ENCODE measurements around the gene TICAM2.
A peak's percentile ranks its signal among the peaks of the same experiment; 100 is the strongest.

The TICAM2 gene

DNA sequence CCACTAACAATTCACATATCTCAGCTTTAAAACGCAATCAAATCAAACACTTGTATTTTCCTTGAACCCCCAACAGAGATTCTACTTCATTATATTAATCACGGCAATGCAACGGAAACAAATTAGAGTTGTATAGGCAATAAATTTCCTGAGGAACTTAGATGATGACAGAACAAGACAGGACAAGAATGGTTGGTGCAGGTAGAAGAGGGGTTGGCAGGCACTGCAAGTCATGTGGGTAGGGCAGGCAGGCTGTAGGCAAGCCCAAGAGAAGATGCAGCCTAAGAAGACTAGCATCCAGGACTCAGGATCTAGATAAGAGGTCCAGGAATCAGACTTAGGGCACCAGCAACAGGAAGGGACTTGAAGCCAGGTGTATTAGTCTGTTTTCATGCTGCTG, 41.1 kb downstream of the TICAM2 start:
- DNase-seq = no peak

DNA sequence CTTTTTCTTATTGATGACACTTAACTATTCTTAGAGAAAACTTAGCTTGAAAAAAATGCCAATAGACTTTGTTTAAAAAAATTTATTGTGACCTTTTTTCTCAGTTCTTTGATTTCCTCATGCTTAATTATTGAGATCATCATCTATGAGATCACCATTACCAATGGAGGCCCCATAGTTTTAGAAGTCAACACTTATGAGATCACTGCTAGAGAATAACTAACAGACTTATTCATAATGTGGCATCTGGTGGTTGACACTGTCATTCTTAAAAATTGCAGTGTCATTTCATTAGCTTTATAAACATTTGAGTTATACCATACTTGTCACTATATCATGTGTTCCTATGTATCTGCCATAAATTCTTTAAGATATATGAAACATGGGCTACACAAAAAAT, 42.8 kb downstream of the TICAM2 start:
- no peak for DNase-seq

DNA sequence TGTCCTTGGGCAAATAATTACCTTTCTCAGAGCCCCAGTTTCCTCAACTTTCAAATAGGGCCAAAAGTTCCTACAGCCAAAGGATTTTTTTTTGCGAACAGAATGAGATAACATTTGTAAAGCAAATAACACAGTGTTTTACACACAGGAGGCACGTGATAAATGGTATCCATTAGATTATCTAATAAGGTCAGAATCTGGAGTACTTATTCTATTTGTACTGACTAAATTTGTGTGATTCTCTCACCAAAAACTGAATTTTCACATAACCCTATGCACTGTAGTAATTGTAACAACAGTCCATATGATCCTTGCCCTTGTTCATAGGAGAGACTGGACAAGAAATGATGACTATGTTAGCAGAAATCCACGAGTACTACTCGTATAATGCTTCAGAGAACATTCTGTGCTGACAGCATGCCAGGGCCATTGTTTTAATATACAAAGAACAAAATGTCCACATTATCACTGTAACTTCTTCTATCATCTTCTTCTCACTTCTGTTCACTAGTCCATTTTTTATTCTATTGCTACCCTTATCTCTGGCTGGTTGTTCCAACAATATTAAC, 43.8 kb downstream of the TICAM2 start:
- DNase-seq = no peak

DNA sequence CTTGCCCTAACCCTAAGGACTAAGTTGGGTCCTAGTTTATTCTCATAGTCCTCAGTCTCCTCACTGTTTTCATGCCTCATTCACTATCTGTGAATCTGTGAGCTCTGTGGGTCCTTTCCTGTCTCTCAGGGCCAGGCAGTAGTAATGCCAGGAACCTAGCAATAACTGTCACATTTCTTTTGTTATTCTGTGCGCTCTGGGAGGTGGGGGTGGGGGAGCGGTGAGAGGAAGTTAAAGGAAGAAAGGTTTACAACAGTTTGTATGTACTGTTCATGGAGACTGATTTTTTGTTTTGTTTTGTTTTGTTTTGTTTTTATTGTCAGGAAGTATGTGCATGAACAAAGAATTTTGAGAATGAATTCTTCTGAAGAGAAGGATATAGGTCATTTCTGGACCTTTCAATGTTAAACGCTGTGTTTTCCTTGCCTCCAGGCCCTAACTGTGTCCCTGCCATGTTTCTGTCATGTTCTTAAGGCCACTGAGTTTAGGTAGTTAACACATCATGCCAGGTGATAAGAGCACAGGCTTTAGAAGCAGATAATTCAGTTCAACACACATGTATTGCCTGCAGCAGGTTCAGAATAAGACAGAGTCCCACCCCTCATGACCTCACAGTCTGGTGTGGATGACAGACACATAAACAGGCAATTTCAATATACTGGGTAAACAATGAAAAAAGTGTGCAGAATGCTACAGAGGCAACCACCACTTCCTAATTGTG, 44.5 kb downstream of the TICAM2 start:
- no peak for DNase-seq

DNA sequence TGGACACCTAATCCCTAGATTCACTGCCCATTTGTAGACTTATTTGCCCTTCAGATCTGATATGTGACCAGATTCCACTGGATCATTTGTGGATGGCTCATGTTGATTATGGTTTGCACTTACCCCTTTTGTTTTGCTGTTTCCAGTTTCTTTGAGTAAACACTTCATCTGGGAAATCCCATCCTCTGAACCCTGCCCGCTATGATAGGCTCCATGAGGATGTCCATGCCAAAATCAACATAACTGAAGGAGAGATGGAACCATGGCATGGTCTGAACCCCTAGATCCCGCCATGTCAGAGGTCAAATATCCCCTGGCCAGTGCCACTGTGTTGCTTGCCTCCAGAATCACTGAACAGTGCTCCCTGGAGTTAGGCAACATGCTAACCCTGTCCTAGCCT, 46.0 kb downstream of the TICAM2 start:
- DNase-seq = no peak

DNA sequence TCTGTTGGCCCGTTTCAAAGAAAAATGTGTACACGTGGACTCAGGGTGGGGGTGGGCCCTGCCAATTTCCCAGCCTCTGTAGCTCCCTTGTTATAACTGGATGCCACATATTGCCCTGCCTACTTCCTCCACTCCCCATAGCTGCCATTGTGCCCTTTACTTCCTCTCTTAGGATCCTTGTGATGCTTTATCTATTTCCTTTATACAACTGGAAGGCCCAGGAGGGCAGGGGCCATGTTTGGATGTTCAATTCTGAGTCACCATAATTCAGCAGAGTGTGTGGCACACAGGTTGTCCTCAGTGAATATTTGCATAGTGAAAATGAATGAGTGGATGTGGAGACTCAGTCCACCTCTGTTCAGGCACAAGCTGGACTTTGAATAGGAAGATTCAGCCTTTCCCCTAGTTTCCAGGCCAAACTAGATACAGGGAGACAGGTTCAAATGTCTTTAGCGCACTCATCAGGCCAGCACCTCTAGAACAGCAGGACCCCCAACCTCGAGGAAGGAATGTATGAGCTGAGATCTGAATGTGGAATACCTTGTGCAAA, 47.1 kb downstream of the TICAM2 start:
- no peak for DNase-seq

DNA sequence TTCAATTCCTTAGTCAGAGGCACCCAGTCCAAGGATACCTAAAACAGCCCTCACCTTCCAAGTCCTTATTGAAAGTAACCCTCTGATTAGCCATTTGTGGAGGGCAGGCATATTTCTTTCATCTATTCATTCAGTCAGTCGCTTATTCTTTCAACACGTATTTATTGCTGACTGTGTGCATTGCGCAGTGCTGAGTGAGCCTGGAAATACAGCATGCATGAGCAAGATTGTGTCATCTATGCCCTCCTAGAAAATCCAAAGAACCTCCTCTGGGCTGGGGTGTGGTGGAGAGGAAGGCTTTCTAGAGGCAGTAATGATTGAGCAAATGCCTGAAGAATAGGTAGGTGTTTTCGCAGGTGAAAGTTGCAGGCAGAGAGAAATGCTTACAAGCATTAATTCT, 49.2 kb downstream of the TICAM2 start:
- no peak for DNase-seq

DNA sequence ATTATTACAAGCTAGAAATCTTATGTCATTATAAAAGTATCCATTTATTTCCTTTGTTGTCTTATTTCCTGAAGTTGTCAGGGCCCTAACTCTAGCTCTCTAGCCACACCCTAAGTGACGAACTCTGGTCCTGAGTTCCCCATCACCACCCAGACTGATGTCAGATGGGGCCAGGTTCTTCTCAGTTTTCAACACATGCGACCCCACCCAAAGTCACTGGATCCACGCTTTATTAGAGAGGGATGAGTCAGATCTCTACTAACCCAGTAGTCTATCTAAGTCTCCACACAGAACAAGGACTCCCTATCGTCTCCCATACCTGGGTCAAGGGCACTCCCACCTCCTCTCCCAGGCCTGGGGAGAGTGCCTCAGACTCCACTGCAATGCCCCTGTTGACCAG, 50.9 kb downstream of the TICAM2 start:
- DNase-seq = no peak

DNA sequence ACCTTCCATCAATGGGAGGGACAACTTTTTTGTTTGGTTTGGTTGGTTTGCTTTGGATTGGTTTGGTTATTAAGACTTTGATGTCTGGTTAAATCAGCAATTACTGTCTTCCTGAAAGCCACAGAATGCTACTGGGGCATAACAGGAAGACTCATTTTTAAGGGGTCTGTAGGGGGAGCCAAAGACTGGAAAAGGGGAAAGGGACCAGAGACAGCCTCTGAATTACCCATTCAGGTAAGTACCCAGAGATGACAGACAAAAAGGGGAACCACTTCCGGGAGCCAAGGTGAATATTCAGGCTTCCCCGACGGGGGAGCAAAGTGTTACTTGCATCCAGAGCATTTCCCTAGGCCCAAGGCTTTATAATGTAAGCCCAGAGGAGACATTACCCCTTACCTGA, 53.1 kb downstream of the TICAM2 start:
- no peak for DNase-seq

DNA sequence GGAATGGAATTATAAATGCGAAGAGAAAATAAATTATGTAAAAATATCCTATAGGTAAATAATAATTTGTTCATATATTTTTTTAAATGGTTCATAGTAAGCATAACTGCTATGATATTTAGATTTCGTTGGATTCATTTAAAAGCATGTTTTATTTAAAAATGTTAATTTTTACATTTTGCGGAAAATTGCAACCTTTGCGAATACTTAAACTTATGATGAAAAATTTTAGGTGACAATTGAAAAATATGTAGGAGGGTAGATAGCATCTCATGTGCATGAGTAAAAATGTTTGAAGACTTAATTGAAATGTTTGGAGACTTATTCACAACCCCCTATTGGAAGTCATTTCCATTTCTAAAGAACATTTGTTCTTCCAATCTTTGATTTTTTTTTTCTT, 53.6 kb downstream of the TICAM2 start:
- no peak for DNase-seq

DNA sequence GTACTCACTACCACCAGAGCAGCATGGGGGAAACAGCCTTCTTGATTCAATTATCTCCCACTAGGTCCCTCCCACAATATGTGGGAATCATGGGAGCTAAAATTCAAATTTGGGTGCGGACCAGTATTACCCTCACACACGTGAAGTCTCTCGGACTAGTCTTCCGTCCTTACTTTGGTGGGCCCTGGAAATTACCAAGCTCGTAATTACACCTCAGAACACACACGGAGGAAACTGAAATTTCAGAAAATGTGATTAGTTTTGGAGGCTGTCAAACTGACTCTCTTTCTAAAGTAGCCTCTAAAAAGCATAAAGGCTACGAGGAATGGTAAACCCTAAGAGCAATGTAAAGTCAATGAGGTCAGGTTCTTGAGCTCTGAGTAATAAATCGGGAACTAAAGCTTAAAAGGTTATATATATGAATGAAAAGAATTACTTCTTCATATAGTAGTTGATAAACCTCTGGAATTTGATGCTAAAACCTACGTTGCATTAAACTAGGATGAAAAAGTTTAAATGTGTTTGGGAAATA, 56.9 kb downstream of the TICAM2 start:
- DNase-seq = no peak

DNA sequence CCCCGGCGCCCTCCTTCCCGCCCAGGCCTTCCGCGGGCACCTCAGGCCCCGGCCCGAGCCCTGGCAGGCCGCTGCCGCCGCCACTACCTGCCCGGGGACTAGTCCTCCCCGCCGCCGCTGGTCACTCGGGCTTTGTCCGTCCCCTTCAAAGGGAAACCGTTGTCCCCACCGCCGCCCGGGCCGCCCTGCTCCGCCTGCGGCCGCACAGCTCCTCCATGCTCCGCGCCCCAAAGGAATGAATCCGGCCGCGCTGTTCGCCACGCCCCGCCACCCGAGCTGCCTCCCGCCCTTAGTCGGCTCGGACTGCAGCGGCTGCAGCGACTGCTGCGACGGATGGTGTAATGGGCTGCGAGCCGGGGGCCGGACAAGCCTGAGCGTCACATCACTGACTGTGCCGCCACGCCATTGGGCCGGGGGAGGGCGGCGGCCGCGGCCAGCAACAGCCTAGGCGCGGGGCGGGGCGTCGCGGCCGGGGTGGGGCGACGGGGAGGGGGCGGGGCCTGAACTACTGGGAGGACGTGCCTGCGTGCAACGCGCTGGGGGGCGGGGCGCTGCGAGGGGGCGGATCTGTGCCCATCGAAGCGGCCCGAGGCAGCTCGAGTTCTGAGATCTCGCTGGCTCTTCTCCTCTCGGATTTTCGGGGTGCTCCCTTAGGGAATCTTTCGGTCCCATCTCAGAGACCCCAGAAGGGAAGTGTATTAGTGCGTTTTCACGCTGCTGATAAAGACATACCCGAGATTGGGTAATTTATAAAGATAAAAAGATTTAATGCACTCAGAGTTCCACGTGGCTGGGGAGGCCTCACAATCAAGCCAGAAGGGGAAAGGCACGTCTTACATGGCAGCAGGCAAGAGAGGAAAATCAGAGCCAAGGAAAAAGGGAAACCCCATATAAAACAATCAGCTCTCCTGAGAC, 57.6 kb downstream of the TICAM2 start, which contains the start of gene FEM1C:
Gene FEM1C, minus strand, starts transcription at position 340 of the 915 bp plus-strand sequence. CDS start 1,282 bp downstream, outside the sequence.
- DNase-seq = peak; percentile 99

DNA sequence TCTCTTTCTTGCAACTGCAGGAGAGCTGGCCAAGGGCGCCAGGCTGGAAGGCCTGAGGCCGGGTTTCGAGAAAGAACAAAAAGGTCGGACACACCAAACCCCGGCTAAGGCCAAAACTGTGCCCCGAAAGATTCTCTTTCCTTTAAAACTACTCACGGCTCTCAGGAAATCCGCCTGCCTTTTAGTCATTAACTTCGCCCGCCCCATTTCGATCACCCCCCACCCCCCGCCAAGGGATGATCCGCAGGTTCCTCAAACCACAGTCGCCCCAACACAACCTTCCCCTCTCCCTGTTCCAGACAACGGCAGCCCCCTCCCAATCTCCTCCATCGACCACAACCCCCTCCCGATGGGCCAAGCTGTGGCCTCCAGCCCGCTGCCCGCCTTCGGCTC, 58.2 kb downstream of the TICAM2 start:
- peak; percentile 68 for DNase-seq

DNA sequence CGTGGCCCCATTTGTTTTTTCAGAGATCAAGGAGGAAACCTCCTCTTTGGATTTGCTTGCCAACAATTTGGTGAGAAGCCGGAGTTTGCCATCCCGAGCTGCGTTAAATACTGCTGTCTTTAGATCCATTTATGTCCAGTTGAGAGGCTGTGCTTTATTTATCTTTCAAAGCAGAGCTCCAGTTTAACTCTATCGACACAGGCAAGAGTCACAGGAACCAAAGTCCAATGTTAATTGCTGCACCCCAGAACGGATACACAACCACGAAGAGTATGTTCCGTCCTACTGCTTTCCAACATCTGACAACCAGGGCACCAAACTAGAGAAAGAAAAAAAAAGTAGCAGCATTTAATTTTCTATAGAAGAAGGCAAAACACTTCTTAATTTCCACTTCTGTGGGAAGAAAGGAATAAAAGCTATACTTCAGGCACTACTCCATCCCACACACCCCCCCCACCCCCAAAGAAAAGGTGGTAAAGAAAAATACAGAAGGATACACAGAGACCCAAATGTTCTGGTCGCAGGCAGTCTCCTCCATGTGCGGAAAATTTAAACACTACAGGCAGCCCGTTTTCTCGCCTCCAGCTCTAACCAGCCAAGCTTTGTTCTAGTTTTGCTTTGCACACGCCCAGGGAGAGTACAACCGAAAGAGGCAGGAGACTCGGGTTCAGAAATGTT, 58.8 kb downstream of the TICAM2 start:
- DNase-seq = peak; percentile 54

DNA sequence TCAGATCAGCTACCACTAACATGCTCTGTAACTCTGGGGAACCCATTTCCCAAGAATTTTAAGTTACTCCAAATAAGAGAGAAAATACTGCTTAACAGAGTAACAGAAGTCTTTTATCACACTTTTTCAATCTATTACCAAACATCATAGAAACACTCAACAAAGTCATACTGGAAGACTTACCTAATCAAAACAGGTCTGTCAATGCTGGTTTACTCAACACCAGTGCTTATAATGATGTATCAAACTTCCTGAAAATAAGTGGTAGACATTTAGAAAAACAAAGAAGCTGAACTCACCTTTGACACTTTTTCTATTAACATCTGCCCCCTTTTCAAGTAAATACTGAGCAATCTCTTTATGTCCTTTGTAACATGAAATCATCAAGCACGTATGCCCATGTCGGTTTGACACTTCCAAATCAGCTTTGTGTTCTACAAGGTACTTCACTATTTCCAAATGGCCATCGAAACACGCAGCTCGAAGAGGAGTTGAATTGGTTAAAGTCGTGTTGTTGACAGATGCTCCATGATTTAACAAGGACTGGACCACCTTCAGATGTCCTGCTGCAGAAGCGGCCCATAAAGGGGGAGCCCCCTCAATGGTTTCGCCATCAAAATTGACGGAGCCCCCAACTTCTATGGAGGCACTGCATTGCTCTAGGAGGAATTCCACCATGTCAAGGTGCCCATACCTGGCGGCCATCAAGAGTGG, 59.5 kb downstream of the TICAM2 start:
- no peak for DNase-seq

DNA sequence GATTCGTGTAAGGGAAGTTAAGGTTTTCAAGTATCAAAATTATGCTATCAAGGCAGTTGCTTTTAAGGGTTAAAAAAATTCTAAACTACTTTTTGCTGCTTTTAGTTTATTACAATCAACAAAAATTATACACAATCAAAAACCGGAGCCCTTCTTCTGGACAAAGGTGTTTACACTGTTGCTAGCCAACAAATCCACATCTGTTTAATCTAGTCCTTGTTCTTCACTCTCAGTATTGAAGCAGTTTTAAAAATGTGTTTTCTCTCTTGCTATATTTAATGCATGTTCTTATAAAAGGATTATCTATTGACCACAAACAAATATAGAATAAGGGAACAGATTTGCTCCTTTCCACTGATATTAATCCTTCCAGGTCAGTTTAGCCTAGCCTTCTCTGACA, 60.2 kb downstream of the TICAM2 start:
- DNase-seq = no peak

DNA sequence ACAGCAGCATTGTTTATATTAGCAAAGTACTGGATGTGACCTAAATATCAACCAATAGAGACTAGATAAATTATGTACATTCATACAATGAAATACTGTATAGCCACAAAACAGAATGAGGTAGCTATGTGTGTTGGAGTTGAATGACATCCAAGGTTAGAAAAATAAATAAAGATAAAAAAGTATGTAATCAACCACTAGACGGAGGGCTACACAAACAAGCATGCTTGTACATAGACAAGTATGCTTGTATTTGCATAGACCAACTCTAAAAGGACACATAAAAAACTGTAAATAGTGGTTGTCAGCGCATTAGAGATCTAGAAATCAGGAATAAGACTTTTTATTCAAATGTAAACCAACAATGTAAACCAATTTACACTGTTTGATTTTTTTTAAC, 60.7 kb downstream of the TICAM2 start:
- no peak for DNase-seq

DNA sequence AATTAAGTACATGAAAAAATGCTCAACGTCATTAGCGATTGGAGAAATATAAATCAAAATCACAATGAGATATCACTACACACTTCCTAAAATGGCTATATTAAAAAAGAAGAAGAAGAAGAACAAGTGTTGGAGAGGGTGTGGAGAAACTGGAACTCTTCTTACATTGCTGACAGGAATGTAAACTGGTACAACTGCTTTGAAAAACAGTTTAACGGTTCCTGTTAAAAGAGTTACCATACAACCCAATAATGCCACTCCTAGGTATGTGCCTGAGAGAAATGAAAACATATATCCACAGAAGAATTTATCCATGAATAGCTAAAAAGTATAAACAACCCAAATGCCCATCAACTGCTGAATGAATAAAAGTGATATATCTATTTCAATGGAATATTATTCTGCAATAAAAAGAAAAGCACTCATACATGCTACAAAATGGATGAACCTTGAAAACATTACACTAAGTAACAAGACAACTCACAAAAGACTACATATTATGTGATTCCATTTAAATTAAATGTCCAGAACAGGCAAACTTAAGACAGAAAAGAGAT, 66.7 kb downstream of the TICAM2 start:
- DNase-seq = no peak

DNA sequence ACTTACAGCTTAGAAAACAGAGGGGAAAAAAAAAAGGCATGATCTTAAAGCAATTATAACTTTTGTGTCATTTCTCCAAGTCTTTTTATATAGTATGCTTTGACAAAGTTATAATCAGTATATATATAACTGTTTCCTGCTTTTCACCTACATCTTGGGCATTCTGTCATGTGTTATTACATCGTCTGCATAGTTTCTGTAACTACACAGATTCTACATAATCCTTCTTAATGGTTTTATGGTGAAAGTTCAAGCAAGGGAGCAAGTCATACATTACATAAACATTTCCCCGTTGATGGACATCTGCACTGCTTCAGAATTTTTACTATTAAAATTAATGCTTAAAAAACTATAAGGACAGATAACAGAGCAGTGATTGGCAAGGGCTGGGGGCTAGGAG, 69.8 kb downstream of the TICAM2 start:
- DNase-seq = no peak

DNA sequence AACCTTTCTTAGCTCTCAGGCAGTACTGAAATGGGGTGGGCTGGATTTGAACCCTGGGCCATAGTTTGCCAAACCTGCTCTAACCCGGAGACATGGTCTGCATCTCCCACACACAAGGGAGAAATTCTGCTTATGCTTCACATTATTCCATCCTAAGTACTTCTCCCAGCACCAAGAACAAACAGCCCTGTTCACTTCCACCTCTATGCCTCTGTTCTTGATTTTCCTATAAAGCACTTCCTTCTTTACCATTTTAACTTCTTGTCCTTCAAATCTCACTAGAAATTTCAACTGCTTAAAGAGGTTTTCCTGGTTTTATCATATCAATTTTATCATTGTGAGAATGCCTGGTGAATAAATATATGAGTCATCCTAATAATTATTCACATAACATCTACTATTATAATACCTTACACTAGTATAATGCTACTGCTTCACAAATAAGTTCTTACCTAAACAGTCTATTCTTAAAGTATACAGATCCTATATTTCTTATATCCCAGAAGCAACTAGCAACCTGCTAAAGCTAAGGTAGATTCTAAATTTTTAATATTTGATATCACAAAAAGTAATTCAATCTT, 70.4 kb downstream of the TICAM2 start:
- DNase-seq = no peak

DNA sequence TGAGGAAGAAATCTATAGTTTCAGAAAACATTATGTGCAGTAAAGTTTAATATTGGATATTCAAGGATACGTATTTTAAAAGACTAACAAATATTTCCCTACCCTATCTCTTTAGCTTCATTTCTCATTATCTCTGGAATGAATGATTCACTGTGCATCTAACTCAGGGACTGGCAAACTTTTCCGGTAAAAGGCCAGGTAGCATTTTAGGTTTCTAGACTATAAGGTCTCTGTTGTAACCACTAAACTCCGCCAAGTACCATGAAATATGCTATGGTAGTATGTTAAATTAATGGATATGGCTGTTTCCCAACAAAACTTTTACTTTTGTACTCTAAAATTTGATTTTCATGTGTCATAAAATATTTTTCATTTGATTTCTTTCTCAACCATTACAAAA, 70.9 kb downstream of the TICAM2 start:
- no peak for DNase-seq

Measured in stimulated activated CD4-positive, alpha-beta T cell treated with anti-CD3 and anti-CD28 coated beads, Interleukin-15, amount 100 ng/mL, for 24 hours (primary cell).